Measurements from ENCODE around the gene PPEF2. TPM values are rescaled to one million over a fixed set of nuclear protein-coding genes. Genes with fewer than 3 reads are reported as not detected.
"Not testable (repeated sequence)": the region's sequence is repeated elsewhere in the genome, so short reads cannot be mapped to it uniquely, and the experiment has no call there.

Gene PPEF2, protein sequence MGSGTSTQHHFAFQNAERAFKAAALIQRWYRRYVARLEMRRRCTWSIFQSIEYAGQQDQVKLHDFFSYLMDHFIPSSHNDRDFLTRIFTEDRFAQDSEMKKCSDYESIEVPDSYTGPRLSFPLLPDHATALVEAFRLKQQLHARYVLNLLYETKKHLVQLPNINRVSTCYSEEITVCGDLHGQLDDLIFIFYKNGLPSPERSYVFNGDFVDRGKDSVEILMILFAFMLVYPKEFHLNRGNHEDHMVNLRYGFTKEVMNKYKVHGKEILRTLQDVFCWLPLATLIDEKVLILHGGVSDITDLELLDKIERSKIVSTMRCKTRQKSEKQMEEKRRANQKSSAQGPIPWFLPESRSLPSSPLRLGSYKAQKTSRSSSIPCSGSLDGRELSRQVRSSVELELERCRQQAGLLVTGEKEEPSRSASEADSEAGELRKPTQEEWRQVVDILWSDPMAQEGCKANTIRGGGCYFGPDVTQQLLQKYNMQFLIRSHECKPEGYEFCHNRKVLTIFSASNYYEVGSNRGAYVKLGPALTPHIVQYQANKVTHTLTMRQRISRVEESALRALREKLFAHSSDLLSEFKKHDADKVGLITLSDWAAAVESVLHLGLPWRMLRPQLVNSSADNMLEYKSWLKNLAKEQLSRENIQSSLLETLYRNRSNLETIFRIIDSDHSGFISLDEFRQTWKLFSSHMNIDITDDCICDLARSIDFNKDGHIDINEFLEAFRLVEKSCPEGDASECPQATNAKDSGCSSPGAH
- not detected in 2 replicates for total RNA-seq (2014; rRNA removed; shearing (Covaris generic); ENCODE audit: low replicate concordance)

DNA sequence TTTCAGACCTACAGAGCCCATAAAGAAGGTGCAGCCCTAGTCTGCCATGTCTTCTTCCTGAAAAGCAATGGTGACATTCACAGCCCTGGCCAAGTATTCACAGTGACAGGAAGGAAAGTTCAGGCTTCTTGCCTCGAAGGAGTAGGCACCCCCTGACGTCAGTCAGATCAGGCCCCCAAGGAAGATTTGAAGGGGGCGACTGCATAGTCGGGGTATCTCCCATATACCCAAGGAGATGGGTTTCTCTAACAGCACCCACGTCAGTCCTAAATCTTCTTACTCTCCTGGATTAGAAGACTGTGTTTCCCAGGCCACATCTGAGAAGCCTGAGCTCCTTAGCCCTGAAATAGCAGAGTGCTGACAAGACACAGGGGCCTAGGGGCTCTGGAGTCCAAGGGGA is at the start of gene PPEF2:
Gene PPEF2, minus strand, starts transcription at position 101 of the 400 bp plus-strand sequence. CDS start 6,127 bp downstream, outside the sequence.
- in situ Hi-C loops (cut with HindIII; ENCODE audit: low pct_unique_long_range_greater_than_20kb, low sequenced_read_pairs) = no loop called here
- no peak for DNase-seq (ENCODE audit: low read depth)

DNA sequence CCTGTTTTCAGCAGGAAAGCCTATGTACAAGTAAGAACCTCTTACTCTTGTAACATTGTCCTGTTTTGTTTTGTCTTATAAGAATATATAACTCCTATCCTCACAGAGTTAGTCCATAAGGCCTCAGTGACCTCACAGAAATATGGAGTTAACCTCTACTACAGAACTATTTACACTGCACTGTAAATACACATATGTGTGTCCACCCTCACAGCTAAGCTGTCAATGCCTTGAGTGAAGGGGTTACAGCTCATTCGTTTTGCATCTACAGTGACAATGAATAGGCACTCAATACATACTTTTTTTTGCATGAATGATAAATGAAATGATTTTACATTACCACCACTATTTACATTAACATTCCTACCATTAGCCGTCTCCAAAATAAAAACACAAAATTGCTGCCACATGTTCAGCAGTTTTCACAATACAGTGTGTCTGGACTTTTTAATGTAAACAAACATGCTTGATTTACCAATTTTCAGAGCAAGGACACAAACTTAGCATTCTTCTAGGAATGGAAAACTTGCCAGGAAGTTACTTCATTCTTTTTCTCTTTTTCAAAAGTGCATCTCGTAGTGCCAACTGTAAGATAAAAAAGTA is 48.1 kb upstream of the PPEF2 start:
- no peak for DNase-seq (ENCODE audit: low read depth)
- in situ Hi-C loops (cut with HindIII; ENCODE audit: low pct_unique_long_range_greater_than_20kb, low sequenced_read_pairs) = no loop called here

DNA sequence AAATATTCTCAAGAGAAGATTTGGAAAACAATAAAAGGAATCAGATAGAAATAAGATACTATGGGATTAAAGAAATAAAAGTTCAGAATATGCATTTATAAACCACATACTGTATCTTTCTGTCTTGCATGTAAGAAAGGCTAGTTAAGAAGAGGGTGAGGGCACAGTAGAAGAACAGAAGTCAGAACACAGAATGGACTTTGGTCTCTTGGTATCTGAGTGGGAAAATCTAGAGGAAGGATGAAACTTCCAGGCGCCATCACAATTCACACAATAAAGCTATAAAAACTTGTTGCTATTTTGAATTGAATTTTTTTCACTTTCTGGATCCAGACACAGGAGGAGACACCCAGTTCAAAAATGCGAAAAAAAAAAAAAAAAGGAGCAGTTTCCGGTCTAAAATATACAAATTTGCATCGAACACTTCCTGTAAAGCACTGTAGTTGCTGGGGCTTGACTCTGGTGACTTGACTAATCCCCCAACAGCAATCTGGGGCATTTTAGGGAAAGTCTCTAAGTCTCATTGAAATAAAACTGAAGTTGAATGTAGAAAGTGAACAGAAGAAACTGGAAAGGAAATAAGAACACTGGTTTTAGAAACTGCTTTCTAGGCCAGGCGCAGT is 46.7 kb upstream of the PPEF2 start:
- DNase-seq (ENCODE audit: low read depth) = no peak
- in situ Hi-C loops (cut with HindIII; ENCODE audit: low pct_unique_long_range_greater_than_20kb, low sequenced_read_pairs) = no loop called here

DNA sequence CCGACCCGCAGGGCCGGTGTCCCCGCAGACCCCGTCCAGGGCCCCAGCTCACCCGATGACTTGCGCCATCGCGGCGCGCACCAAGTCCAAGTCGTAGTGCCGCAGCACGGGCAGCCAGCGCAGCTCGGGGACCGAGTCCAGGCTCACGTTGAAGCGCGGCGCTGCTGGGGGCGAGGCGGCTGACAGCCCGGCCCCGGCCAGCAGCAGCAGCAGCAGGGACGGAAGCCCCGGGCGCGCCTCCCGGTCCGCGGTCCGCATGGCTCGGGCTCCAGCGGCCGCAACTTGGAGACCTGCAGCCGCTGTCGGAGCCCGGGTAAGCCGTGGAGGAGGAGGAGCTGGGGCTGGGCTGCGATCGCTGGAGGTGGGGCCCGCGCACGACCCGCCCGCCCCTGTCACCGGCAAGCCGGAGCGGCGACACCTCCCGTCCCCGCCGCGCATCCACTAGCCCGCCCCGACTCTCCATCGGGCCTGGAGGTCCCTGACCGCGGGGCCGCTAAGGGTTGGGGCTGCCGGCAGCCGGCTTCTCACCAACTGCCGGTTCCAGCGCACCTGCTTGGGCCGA is 38.5 kb upstream of the PPEF2 start, which contains the start of gene NAAA:
Gene NAAA, minus strand, starts transcription at position 322 of the 562 bp plus-strand sequence. Its CDS starts 64 bp downstream, at position 258.
- peak; percentile 79 for DNase-seq (ENCODE audit: low read depth)
- in situ Hi-C loops (cut with HindIII; ENCODE audit: low pct_unique_long_range_greater_than_20kb, low sequenced_read_pairs) = no loop called here

DNA sequence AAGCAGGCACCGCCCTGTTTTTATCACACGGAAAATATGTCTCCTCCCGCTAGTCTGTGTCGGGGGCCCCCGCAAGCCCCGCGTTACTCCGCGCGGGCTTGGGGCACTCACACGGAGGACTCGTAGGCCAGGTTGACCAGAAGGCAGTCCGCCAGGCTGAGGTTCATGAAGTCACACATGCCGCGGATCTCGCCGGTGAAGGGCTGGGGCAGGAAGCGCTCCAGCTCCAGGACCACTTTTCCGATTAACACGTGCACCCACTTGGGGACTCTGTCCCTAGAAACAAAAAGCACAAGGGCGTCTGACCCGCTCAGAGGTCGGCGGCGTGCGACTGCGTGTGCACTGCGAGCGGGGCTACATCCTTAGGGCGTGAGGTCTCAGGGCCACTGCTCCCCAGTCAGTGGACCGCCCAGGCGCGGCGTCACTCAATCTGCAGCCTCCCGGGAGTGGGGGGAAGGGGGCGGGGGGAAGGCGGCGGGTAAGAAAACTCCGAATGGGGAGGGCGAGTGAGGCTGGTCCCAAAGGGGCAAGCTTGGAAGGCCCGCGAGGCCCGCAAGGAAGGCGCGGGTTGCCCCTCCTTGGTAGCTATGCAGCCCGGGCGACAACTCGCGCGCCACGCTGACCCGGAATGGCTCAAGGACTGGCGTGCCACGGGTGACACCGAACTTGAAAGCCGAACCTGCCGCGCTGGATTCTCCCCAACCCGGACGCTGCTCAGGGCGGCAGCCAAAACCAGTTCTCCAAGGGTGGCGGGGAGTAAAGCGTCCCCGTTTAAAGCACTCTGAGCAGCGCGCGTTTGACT is 37.8 kb upstream of the PPEF2 start:
- in situ Hi-C loops (cut with HindIII; ENCODE audit: low pct_unique_long_range_greater_than_20kb, low sequenced_read_pairs) = no loop called here
- DNase-seq (ENCODE audit: low read depth) = peak; percentile 67

DNA sequence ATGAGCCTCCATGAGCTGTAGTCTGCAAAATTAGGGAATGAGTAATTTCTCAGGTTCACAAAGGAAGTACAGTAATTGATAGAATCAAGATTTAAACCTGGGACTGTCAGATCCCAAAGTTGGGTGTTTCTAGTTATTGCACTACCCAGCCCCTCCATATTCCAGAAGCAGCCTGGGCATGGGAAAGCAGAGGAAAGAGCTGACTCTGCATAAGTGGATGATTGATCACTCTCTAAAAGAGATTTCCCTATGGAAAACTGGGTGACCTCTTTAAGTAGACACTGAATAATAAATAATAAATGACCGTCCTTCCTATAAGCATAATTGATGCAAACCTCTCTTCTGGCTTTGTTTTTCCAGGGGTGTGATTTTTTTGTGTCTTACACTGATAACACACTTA is 33.4 kb upstream of the PPEF2 start:
- DNase-seq (ENCODE audit: low read depth) = no peak
- in situ Hi-C loops (cut with HindIII; ENCODE audit: low pct_unique_long_range_greater_than_20kb, low sequenced_read_pairs) = no loop called here

DNA sequence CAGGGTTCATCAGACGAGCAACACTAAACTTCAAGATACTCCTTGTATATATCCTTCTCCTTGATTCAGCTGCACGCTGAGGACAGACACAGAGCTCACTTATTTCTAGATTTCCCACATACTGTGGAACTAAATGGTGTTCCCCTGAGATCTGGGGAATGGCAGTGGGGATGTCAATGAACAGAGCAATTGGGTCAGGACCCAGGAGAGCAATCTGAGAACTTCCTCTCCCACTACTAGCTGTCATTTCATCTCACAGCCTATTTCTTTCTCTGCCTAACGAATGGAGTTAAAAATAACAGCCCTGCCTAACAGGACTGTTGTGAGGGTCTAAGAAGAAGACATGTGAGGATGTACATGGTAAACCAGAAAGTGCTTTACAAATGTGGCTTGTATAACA is 27.9 kb upstream of the PPEF2 start:
- in situ Hi-C loops (cut with HindIII; ENCODE audit: low pct_unique_long_range_greater_than_20kb, low sequenced_read_pairs) = no loop called here
- no peak for DNase-seq (ENCODE audit: low read depth)

DNA sequence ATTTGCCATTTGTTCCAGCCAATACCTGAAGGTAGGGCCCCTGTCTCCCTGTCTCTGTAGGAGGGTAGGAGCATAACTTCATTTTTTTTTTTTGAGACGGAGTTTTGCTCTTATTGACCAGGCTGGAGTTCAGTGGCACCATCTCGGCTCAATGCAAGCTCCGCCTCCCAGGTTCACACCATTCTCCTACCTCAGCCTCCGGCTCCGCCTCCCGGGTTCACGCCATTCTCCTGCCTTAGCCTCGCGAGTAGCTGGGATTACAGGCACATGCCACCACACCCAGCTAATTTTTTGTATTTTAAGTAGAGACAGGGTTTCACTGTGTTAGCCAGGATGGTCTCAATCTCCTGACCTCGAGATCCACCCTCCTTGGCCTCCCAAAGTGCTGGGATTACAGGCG is 22.7 kb upstream of the PPEF2 start:
- in situ Hi-C loops (cut with HindIII; ENCODE audit: low pct_unique_long_range_greater_than_20kb, low sequenced_read_pairs); DNase-seq (ENCODE audit: low read depth): not testable (repeated sequence)

DNA sequence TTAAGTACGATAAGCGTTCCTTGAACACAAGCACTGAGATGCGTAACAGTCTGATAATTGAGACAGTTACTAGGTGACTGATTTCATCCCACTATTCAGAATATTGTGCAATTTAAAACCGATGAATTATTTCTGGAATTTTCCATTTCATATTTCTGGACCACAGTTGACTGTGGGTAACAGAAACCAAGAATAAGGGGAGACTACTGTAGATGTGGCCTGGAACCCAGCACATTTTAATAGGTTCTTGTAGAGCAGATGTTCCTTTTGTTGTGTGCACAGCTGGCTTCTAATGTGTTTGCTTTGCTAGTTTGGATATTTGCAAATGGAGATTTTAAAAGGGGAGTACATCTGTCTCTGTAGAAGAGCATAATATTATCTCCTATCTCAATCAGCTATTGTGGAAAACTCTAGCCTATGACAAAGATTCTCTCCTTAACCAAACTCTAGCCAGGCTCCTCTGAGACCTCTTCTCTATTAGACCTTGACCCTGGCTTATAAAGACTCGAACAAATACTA is 22.1 kb upstream of the PPEF2 start:
- in situ Hi-C loops (cut with HindIII; ENCODE audit: low pct_unique_long_range_greater_than_20kb, low sequenced_read_pairs) = no loop called here
- DNase-seq (ENCODE audit: low read depth) = no peak

DNA sequence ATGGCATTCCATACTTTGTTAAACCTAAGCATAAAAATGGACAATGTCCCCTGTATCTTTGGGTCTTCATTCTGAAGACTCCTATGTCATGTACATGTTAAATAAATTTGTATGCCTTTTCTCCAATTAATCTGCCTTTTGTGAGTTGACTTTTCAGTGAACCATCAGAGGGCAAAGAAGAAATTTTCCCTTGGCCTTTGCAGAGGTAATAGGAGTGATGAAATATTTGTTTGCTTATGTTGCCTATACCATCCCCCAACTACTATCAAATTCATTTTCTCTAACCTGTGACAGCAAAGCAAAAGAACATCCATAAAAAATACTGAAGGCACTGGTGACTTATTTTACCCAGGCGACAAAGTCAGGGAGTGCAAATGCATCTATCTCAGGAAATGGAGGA is 20.3 kb upstream of the PPEF2 start:
- in situ Hi-C loops (cut with HindIII; ENCODE audit: low pct_unique_long_range_greater_than_20kb, low sequenced_read_pairs) = no loop called here
- no peak for DNase-seq (ENCODE audit: low read depth)

DNA sequence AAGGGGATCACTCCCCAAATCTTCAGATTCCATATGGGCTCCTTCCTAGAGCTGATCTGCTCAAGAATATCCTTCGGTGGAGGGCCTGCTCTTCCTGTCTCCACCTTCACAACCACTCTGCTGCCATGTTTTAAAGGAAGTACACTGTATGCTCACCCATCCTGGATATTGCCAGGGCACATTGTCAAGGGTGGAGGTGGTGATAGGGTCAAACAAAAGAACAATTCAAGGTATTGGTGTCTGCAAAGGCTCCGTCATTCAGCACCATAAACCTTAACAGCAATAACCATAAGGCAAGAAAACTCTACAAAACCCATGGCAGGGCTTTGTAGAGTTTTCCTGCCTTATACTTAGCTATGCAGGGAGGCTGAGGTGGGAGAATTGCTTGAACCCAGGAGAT is 19.7 kb upstream of the PPEF2 start:
- no peak for DNase-seq (ENCODE audit: low read depth)
- in situ Hi-C loops (cut with HindIII; ENCODE audit: low pct_unique_long_range_greater_than_20kb, low sequenced_read_pairs) = no loop called here

DNA sequence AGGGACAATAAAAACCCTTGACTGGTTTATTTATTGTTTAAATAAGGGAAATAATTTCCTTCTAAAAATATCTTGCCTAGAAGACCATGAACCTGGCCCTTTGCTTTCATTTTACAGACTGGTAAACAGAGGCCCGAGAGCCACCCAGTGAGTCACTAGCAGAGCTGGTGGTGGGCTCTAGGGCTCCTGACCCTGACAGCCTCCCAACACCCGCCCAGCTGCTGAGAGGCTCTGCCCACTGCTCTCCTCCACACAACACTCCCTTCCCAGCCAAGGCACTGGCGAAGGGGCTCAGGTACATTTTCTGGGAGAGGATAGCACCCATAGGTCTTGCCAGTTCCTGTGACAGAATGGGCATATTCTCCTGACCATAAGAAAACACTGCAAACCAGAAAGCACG is 18.1 kb upstream of the PPEF2 start:
- in situ Hi-C loops (cut with HindIII; ENCODE audit: low pct_unique_long_range_greater_than_20kb, low sequenced_read_pairs) = no loop called here
- no peak for DNase-seq (ENCODE audit: low read depth)

DNA sequence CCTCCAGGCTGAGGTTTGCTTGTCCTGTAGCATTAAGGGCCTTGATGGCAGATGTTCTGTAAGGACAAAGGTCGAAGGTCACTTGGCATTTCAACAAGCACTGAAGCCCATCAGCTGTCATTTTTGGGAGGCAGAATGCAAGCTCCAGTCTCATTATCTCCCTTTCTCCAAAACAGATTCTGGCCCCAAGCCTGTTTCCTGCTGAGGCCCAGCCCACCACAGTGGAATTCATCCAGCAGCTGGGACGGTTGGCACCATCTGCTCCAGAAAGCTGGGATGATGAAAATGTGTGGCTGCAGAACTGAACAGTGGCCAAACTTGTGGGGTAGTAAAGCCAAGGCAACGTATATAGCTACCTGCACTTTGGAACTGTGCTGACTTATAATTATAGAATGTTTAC is 17.7 kb upstream of the PPEF2 start:
- no peak for DNase-seq (ENCODE audit: low read depth)
- in situ Hi-C loops (cut with HindIII; ENCODE audit: low pct_unique_long_range_greater_than_20kb, low sequenced_read_pairs) = no loop called here

DNA sequence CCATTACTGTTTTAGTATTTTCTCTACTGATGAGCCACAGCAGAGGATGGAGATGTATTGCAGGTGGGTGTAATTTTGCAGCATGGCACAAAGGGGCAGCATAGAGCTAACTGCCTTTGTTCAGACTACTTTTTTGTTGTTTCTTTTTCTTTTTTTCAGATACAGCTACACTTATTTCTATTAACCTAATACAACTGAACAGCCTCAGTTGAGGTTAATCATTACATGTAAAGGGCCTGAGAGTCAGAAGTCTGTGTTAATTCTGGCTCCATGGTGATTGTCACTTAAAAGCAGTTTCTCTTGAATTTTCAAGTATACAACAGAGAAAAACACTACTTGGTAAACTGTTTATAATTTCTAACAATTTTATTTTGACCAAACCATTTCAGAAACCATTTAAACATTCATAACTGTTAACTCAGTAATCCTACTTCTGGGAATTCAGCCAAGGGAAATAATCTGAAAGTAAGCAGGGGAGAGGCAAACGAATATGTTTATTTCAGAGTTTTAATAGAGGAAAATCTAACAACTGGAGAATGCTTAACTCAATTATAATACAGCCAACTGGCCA is 13.9 kb upstream of the PPEF2 start:
- DNase-seq (ENCODE audit: low read depth) = peak; percentile 85
- in situ Hi-C loops (cut with HindIII; ENCODE audit: low pct_unique_long_range_greater_than_20kb, low sequenced_read_pairs) = no loop called here

DNA sequence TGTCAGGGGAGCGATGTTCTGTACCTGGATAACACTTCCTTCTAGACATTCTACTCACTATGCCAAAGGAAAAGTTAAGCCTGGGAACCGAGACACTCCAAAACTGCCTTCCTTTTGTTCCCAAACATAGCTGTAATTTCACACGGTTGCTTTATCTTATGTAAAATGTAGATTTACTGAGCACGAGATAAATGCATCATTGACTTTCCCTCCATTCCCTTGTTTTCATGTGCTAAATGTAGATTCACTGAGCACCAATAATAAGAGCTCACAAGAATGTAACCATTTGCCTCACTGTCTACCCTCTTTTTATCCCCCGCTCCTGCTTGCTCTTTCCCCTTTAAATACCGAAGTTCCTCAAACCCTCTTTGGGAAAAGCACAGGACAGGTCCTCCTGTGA is 10.7 kb upstream of the PPEF2 start:
- DNase-seq (ENCODE audit: low read depth) = no peak
- in situ Hi-C loops (cut with HindIII; ENCODE audit: low pct_unique_long_range_greater_than_20kb, low sequenced_read_pairs) = no loop called here

DNA sequence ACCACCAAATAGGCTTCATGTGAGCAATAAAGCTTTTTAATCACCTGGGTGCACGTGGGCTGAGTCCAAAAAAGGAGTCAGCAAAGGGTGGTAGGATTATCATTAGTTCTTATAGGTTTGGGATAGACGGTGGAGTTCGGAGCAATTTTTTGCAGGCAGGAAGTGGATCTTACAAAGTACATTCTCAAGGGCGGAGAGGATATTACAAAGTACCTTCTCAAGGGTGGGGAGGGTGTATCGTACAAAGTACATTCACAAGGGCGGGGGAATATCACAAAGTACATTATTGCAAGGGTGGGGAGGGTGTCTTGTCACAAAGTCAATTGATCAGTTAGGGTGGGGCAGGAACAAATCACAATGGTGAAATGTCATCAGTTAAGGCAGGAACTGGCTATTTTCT is 8.6 kb upstream of the PPEF2 start:
- in situ Hi-C loops (cut with HindIII; ENCODE audit: low pct_unique_long_range_greater_than_20kb, low sequenced_read_pairs); DNase-seq (ENCODE audit: low read depth): not testable (repeated sequence)

DNA sequence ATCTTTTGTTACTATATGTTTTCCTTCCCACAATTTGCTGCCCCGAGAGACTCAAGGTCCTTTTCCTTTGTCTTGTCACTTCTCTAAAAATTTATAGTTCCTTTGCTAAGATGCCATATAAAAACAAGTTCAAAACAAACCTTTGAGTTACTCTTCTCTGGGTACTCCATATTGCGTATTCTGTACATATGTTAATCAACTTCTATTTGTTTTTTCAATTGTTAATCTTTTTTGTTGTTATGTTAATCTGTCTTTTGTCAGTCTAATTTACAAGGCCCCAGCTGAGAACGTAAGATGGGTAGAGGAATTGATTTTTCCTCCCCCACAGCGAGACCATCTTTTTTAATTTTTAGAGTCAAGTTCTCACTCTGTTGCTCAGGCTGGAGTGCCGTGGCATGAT is 7.2 kb upstream of the PPEF2 start:
- in situ Hi-C loops (cut with HindIII; ENCODE audit: low pct_unique_long_range_greater_than_20kb, low sequenced_read_pairs) = no loop called here
- DNase-seq (ENCODE audit: low read depth) = no peak

Measured in Caki2 (cell line).